SK-N-MC (cell line): ENCODE data around the gene SELENOV.

Source experiments
- DNase-seq: peaks from one replicate; pipeline ENCODE4 v3.0.0-alpha.2; 2011; ENCODE audit warnings: low read depth, low spot score
- H3K27ac ChIP-seq: fragments of 200-600 bp; sonication (generic); 2 replicates; pipeline ENCODE4 v1.5.1; 2016; ENCODE audit warnings: mixed run types
- H3K36me3 ChIP-seq: fragments of 200-600 bp; sonication (generic); 2 replicates; pipeline ENCODE4 v1.6.1; 2017; ENCODE audit warnings: antibody characterized with exemption, low read length, mixed read lengths; ENCODE audit not compliant: insufficient read depth
- H3K4me3 ChIP-seq: fragments of 200-600 bp; sonication (generic); 2 replicates; pipeline ENCODE4 v1.5.1; 2016
- H3K9ac ChIP-seq: fragments of 200-600 bp; sonication (generic); 2 replicates; pipeline ENCODE4 v1.8.0; 2017; ENCODE audit warnings: mixed run types, mixed read lengths; ENCODE audit not compliant: insufficient read length
- H3K9me3 ChIP-seq: fragments of 200-600 bp; sonication (generic); 2 replicates; pipeline ENCODE4 v1.6.1; 2017; ENCODE audit warnings: low read depth, mild to moderate bottlenecking, antibody characterized with exemption, low read length, moderate library complexity, mixed read lengths
- EZH2 ChIP-seq: fragments of 200-600 bp; sonication (generic); IDR thresholded peaks from one replicate; pipeline ENCODE4 v1.6.1; 2017; ENCODE audit warnings: antibody characterized with exemption
- FOXP2 ChIP-seq: optimal IDR thresholded peaks from 2 replicates; pipeline ENCODE3; 2011; ENCODE audit warnings: mild to moderate bottlenecking, moderate library complexity; ENCODE audit not compliant: insufficient read depth; ENCODE audit errors: extremely low read length, control extremely low read depth
- POLR2AphosphoS5 ChIP-seq: IDR thresholded peaks from 2 replicates; pipeline ENCODE4 v1.6.1; 2012; ENCODE audit warnings: mild to moderate bottlenecking, low read depth, low read length, borderline replicate concordance

Gene SELENOV

GRCh38 chr19:39533791-39534190, 18.9 kb downstream of the SELENOV start:
- H3K9me3 ChIP-seq, result no peaks in the 10 kb centered on the region
- TF ChIP-seq POLR2AphosphoS5 (no peak), FOXP2 (no peak), EZH2 (no peak)
- DNase-seq, result no peak

DNA sequence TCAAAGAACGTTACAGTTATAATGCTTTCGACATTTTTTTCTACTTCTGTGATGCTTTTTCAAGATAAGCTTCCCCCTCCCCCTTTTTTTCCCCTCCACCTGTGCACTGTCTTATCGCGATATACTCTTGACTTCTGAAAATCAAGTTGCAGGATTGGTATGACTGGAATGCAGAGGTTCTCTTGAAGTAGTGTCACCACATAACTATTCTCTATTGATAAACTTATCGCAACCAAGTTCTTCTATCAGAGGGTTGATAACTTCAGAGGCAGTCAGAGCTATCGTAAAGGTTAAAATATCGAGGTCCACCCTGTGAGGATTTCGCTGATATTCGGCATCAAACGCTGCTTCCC, 24.2 kb downstream of the SELENOV start:
- Histone ChIP-seq H3K9ac (peak overlapping the region; percentile 88), H3K4me3 (peak overlapping the region; percentile 90), H3K27ac (no peak overlapping the region), H3K9me3 (no peaks in the 10 kb centered on the region), H3K36me3 (no peaks in the 10 kb centered on the region)
- DNase-seq, result no peak
- no peak for TF ChIP-seq EZH2
- no peak for TF ChIP-seq FOXP2
- TF ChIP-seq POLR2AphosphoS5, result no peak

More at GRCh38 chr19:39533791-39534190, 18.9 kb downstream of the SELENOV start:
- H3K4me3 ChIP-seq, result no peak overlapping the region
- no peaks in the 10 kb centered on the region for H3K36me3 ChIP-seq
- no peak overlapping the region for H3K27ac ChIP-seq
- no peak overlapping the region for H3K9ac ChIP-seq

GRCh38 chr19:39539518-39540332, 24.8 kb downstream of the SELENOV start, which contains the start of gene EID2:
Gene EID2 (minus strand): TSS chr19:39540161. CDS start chr19:39540079, 82 bp downstream.
- peak within 1 kb of the TSS; percentile 90 for H3K4me3 ChIP-seq
- TF ChIP-seq EZH2 (no peak), POLR2AphosphoS5 (peak; percentile 91), FOXP2 (no peak)
- no peaks in the 10 kb centered on the region for H3K36me3 ChIP-seq
- H3K27ac ChIP-seq, result no peak within 1 kb of the TSS
- H3K9ac ChIP-seq, result peak within 1 kb of the TSS; percentile 88
- no peaks in the 10 kb centered on the region for H3K9me3 ChIP-seq
- peak; percentile 90 for DNase-seq

- Histone ChIP-seq H3K9me3 (no peaks in the 10 kb centered on the region), H3K4me3 (peak overlapping the region; percentile 90), H3K27ac (no peak overlapping the region), H3K36me3 (no peaks in the 10 kb centered on the region), H3K9ac (peak overlapping the region; percentile 11)
- TF ChIP-seq POLR2AphosphoS5 (no peak), FOXP2 (no peak), EZH2 (no peak)
- DNase-seq, result no peak
These were observed 25.4 kb downstream of the SELENOV start for GRCh38 chr19:39540333-39540673.

- Histone ChIP-seq H3K4me3 (no peak overlapping the region), H3K36me3 (no peaks in the 10 kb centered on the region), H3K27ac (no peak overlapping the region), H3K9ac (no peak overlapping the region), H3K9me3 (no peaks in the 10 kb centered on the region)
- DNase-seq, result no peak
- TF ChIP-seq EZH2, result no peak
- no peak for TF ChIP-seq POLR2AphosphoS5
- no peak for TF ChIP-seq FOXP2
These were observed 27.3 kb downstream of the SELENOV start for GRCh38 chr19:39542206-39542605.

DNA sequence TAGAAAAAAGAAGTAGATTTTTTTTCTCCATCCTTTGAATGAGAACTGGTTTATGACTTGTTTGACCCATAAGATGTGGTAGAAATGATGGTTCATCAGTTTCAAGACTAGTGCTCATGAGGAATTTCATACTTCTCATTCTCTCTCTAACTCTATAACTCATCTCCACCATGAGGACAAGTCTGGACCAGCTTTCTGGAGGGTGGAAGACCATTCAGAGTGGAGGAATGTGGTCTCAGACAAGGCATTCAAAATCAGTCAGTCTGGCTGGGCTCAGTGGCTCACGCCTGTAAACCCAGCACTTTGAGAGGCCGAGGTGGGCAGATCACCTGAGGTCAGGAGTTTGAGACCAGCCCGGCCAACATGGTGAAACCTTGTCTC, 28.5 kb downstream of the SELENOV start:
- no peak for DNase-seq
- H3K36me3 ChIP-seq, result no peaks in the 10 kb centered on the region
- no peak overlapping the region for H3K4me3 ChIP-seq
- TF ChIP-seq FOXP2 (no peak), POLR2AphosphoS5 (no peak), EZH2 (no peak)
- no peak overlapping the region for H3K9ac ChIP-seq
- no peak overlapping the region for H3K27ac ChIP-seq
- H3K9me3 ChIP-seq, result no peaks in the 10 kb centered on the region

GRCh38 chr19:39544226-39544903, 29.4 kb downstream of the SELENOV start:
- no peak overlapping the region for H3K27ac ChIP-seq

DNA sequence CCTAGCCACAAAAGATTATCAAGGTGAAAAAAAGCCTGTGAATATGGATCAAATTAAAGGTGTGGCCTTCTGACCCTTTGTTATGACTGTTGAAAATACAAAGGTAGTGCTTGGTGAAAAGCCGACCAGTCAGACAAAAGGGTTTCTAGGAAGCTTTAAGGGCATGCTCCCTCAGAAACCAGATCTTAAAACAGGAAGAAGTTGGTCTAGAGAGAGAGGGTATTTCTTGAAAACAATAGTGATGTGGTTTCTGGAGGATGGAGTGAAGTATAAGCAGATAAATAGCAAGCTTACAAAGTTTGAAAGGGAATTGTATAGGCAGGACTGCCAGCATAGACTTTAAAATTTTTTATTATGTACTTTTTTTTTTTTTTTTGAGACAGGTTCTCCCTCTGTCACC, 30.0 kb downstream of the SELENOV start:
- Histone ChIP-seq H3K9me3 (no peaks in the 10 kb centered on the region), H3K9ac (no peak overlapping the region), H3K36me3 (no peaks in the 10 kb centered on the region), H3K27ac (no peak overlapping the region), H3K4me3 (no peak overlapping the region)
- DNase-seq, result no peak
- TF ChIP-seq FOXP2 (no peak), POLR2AphosphoS5 (no peak), EZH2 (no peak)

More at GRCh38 chr19:39544226-39544903, 29.4 kb downstream of the SELENOV start:
- H3K4me3 ChIP-seq, result no peak overlapping the region
- no peaks in the 10 kb centered on the region for H3K36me3 ChIP-seq
- H3K9me3 ChIP-seq, result no peaks in the 10 kb centered on the region
- DNase-seq, result no peak
- TF ChIP-seq FOXP2 (no peak), POLR2AphosphoS5 (no peak), EZH2 (no peak)
- no peak overlapping the region for H3K9ac ChIP-seq

DNA sequence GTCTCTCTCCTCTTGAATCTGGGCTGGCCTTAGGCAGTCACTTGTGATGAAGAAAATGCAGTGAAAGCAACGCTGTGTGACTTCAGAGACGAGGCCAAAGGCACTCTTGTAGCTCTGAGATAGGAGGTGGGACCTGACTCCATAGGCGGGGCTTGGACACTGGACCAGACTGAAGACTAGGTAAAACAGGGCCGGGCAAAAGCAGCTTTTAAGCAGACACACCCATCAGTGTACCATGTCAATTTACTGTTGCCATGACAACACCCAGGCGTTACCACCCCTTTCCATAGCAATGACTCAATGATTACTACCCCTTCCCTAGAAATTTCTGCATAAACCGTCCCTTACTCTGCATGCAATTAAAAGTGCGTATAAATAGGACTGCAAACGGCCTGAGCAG, 31.7 kb downstream of the SELENOV start:
- H3K27ac ChIP-seq, result no peak overlapping the region
- H3K9ac ChIP-seq, result no peak overlapping the region
- DNase-seq, result no peak
- H3K4me3 ChIP-seq, result no peak overlapping the region
- TF ChIP-seq POLR2AphosphoS5, result no peak
- no peak for TF ChIP-seq FOXP2
- no peak for TF ChIP-seq EZH2
- H3K36me3 ChIP-seq, result no peaks in the 10 kb centered on the region
- no peaks in the 10 kb centered on the region for H3K9me3 ChIP-seq
